WTC11 (cell line): ENCODE measurements around the gene AGPS.

Experiments used
- FOXJ3 ChIP-seq: sonication (generic); formaldehyde crosslinking; IDR thresholded peaks from 2 replicates; pipeline ENCODE4 v1.9.0; 2021; ENCODE audit warnings: missing genetic modification reagents, mild to moderate bottlenecking, borderline replicate concordance
- TF ChIP-seq, protein P1 (sequence below): sonication (generic); formaldehyde crosslinking; IDR thresholded peaks from 2 replicates; pipeline ENCODE4 v1.8.1; 2023; ENCODE audit warnings: mild to moderate bottlenecking, missing genetic modification reagents

DNA sequence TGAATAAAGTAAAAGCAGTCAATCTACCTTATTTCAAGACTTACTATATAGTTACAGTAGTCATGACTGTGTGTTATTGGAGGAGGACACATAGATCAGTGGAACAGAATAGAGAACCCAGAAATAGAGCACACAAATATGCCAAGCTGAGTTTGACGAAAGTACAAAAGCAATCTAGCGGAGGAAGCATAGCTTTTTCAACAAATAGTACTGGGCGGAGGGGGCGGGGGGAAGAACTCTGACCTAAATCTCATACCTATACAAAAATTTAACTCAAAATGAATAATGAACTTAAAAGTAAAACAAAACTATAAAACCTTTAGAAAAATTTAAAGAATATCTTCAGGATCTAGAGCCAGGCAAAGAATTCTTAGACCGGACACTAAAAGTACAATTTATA is 139.1 kb downstream of the AGPS start:
- TF ChIP-seq, protein P1, sequence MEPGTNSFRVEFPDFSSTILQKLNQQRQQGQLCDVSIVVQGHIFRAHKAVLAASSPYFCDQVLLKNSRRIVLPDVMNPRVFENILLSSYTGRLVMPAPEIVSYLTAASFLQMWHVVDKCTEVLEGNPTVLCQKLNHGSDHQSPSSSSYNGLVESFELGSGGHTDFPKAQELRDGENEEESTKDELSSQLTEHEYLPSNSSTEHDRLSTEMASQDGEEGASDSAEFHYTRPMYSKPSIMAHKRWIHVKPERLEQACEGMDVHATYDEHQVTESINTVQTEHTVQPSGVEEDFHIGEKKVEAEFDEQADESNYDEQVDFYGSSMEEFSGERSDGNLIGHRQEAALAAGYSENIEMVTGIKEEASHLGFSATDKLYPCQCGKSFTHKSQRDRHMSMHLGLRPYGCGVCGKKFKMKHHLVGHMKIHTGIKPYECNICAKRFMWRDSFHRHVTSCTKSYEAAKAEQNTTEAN (CRISPR knock-in tag), result no peak
- TF ChIP-seq FOXJ3 (CRISPR knock-in tag), result no peak
